HG02870 (cell line): Measurements from ENCODE around the gene NKAIN1.
"Not testable (repeated sequence)": the region's sequence is repeated elsewhere in the genome, so short reads cannot be mapped to it uniquely, and the experiment has no call there.

Source experiments
- ATAC-seq: cut with Tn5 transposase; IDR thresholded peaks from one replicate; pipeline ENCODE4 v1.9.1; 2021; ENCODE audit warnings: mild to moderate bottlenecking, moderate library complexity; ENCODE audit not compliant: unreplicated experiment

The NKAIN1 gene

DNA sequence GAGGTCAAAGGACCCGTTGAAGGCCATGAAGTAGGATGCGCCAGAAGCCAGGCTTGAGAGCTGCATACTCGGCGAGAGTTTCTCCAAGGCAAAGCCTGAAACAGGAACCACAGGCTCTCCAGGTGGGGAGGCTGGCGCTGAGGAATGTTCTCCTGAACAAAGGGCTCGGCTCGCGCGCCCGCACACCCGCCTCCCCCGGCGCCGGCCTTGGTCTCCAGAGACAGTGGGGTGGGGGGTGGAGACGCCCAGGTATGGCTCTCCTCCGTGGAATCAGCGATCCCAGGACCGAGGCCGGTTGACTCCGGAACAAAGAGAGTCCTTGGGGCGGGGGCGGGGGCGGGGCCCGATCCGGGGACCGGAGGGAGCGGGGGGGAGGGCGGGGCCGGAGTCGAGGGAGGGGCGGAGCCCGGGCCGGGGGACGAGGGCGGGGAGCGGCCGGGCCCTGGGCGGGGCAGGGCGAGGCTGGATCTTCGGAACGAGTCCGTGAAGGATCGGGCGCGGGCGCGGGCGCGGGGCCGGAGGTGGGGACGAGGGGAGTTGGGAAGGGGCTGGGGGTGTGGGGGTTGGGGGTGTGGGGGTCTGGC, 85.0 kb downstream of the NKAIN1 start:
- ATAC-seq, result no peak

DNA sequence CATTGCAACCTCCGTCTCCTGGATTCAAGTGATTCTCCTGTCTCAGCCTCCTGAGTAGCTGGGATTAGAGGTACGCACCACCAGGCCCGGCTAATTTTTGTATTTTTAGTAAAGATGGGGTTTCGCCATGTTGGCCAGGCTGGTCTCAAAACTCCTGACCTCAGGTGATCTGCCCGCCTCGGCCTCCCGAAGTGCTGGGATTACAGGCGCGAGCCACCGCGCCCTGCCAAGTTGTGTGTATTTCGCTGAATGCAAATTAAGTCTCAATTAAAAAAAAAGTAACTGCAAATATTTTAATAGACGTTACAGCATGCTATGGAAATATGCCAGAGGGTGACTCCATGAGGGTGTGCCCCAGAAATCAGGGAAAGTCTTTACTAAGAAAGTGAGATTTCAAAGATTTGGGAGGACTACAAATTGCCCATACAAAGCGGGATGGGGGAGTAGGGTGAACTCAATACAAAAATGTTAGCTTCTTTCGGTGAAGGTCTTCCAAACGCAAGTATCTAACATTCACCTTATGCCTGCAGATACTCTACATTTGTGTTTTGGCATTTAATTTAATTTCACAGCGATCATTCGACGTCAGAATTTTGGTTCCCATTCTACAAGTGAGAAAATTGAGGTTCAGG, 85.6 kb downstream of the NKAIN1 start:
- ATAC-seq, result no peak

DNA sequence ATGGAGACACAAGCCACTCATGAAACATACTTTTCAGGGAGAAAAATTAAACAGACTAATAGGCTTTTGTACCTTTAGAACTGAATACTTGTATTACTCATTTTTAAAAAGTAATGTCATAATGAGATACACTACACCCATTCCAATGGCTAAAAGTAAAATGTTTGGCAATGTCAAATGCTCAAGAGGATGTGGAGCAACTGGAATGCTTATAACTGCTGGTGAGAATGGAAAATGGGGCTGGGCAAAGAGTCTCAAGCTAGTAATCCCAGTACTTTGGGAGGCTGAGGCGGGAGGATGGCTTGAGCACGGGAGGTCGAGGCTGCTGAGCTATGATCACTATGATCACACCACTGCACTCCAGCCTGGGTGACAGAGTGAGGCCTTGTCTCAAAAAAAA, 86.3 kb downstream of the NKAIN1 start:
- ATAC-seq, result no peak

DNA sequence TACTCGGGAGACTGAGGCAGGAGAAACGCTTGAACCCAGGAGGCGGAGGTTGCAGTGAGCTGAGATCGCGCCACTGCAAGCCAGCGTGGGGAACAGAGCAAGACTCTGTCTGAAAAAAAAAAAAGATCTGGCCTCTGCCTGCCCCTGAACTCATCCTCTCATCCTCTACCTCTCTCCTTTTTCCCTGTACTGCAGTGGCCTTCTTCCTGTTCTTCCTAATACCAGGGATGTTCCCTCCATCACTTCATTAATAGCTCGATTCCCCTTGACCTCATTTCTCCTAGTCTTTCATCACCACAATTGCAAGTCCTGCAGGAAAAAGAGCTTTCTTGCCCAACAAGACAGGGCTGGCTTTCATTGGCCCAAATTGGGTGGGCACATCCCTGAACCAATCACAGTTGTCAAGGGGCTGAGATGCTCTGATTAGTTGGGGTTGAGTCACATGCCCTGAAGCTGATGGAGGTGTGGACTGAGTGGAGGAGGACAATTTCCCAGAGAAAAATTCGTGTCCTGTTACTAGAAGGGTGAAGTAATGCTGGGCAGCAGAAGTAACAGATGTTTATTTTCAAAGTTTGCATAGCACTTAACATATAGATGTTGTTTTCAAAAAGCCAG, 87.4 kb downstream of the NKAIN1 start:
- ATAC-seq, result no peak

DNA sequence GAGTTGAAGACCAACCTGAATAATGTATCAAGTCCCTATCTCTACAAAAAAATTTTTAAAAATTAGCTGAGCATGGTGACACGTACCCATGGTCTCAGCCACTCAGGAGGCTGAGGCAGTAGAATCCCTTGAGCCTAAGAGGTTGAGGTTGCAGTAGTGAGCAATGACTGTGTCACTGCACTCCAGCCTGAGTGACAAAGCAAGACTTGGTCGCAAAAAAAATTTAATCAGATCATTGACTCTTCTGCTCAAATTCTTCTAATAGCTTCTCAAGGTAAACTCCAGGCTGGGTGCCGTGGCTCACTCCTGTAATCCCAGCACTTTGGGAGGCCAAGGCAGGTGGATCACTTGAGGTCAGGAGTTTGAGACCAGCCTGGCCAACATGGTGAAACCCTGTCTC, 88.3 kb downstream of the NKAIN1 start:
- ATAC-seq, result no peak

DNA sequence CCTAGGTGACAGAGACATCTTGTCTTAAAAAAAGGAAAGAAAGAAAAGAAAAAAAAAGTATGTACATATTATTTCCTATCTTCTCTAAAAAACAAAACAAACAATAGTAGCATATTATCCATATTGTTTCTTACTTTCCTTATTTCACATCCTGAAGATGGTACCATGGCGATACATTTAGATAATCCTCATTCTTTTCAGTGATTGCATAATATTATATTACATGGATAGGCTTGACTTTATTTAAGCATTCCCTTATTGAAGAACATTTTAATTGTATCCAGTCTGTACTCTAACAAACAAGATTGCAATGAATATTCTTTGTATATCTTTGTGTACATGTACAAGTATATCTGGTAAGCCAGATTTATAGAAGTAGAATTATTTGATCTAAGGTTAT, 91.3 kb downstream of the NKAIN1 start:
- ATAC-seq, result no peak

DNA sequence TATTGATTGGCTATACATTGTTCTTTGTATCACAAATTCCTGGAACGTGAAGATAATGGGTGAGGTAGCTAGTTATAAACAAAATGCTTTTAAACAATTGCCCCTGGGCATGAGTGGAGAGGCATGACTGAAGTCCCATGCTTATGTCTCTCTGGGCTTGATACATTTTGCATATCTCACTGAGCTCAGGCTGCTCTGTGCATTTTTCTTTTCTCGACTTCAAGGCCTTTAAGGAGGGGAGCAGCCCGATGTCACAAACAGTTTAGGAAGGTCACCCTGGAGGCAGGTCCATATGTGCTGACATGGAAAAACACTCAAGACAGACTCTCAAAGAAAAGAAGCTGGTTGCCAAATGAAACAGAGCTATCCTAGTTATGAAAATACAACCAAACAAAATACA, 94.0 kb downstream of the NKAIN1 start:
- ATAC-seq, result no peak

DNA sequence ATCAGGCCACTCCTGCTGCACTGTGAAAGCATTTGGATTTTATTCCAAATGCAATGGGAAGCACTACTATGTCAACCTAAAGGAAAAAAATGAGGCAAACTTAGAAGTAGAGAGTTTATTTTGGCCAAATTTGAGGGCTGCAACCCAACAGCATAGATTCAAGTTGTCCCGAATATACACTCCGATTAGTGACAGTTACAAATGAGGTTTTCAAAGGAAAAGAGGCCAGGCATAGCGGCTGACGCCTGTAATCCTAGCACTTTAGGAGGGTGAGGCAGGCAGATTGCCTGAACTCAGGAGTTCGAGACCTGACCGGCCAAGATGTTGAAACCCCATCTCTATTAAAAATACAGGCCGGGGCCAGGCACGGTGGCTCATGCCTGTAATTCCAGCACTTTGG, 95.2 kb downstream of the NKAIN1 start:
- ATAC-seq, result no peak

DNA sequence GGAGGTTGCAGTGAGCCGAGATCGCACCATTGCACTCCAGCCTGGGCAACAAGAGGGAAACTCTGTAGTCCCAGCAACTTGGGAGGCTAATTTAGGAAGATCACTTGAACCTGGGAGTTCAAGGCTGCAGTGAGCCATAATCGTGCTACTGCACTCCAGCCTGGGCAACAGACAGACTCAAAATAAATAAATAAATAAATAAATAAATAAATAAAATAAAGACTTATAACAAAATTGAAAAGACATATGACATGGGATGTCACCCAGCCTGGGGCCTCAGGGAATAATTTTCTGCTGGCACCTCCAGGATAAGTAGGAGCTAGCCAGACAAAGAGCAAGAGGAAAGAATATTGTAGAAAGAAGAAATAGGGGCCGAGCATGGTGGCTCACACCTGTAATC, 96.2 kb downstream of the NKAIN1 start:
- ATAC-seq, result no peak

DNA sequence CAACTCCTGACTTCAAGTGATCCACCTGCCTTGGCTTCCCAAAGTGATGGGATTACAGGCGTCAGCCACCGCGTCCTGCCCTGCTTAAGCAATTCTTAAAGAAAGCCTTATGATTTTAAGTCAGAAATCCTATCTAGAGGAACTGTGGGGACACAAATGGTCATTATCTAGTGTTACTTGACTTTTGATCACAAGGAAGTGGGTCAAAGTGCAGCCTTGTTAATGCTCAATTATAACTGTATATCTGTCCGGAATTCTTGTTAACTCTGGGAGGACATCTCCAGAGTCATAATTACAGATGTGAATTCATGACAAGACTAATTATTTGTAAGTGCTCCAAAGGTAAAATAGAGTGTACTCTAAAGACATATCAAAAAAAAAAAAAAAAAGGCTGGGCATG, 97.3 kb downstream of the NKAIN1 start:
- no peak for ATAC-seq

DNA sequence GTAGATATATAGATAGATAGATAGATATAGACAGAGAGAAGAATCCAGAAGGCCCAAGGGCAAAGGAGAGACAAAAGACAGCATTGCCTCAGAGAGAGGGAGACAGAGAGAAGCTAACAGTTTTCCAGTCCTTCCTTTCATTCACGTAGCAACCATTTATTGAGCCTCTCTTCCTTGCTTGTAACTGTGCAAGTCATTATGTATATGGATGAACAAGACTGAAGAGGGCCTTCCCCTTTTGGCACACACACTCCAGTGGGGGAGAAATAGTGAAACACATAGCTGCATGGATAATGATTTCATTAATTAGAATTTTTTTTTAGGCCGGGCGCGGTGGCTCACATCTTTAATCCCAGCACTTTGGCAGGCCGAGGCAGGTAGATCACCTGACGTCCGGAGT, 99.4 kb downstream of the NKAIN1 start:
- ATAC-seq, result no peak

DNA sequence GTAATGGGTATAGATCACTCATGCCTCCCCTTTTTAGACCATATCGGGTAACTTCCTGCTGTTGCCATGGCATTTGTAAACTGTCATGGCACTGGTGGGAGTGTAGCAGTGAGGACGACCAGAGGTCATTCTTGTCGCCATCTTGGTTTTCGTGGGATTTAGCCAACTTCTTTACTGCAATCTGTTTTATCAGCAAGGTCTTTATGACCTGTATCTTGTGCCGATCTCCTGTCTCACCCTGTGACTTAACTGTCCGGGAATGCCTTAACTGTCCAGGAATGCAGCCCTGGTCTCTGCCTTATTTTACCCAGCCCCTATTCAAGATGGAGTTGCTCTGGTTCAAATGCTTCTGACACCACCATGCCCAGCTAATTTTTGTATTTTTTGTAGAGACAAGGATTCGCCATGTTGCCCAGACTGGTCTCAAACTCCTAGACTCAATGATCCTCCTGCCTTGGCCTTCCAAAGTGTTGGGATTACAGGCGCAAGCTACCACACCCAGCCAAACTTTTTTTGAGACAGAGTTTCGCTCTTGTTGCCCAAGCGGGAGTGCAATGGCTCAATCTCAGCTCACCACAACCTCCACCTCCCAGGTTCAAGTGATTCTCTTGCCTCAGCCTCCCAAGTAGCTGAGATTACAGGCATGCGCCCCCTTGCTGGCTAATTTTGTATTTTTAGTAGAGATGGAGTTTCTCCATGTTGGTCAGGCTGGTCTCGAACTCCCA, 100.7 kb downstream of the NKAIN1 start:
- ATAC-seq, result not testable (repeated sequence)

DNA sequence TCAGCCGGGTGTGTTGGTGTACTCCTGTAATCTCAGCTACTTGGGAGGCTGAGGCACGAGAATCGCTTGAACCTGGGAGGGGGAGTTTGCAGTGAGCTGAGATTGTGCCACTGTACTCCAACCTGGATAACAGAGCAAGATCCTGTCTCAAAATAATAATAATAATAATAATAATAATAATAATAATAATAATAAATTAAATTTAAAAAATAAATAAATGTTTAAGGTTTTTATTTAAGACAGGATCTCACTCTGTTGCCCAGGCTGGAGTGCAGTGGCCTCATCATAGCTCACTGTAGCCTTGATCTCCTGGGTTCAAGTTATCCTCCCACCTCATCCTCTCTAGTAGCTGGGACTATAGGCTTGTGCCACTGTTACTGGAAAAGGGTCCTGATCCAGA, 101.8 kb downstream of the NKAIN1 start:
- ATAC-seq, result not testable (repeated sequence)

DNA sequence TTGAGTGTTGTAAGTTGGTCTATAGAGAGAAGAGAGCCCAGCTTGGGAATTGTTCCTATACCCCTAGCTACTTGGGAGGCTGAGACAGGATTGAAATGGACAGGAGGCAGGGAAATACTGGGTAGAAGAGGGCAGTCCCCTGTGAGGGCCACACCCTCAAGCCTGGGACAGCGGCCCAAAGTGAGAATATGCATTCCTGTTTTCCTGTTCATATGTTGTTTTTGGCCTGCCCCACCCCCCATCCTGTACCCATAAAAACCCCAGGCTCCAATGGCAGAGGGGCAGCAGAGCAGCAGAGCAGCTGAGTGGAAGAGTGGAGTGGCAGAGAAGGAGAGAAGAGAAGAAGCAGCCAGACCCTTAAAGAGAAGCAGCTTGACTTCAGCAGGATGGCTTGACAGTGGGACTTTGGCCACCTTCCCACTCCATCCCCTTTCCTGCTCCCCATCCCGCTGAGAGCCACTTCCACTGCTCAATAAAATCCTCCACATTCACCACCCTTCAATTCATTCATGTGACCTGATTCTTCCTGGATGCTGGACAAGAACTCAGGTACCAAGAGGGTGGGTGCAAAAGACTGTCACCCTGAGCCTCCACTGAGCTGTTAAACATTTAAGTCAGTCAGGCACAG, 103.6 kb downstream of the NKAIN1 start:
- no peak for ATAC-seq

DNA sequence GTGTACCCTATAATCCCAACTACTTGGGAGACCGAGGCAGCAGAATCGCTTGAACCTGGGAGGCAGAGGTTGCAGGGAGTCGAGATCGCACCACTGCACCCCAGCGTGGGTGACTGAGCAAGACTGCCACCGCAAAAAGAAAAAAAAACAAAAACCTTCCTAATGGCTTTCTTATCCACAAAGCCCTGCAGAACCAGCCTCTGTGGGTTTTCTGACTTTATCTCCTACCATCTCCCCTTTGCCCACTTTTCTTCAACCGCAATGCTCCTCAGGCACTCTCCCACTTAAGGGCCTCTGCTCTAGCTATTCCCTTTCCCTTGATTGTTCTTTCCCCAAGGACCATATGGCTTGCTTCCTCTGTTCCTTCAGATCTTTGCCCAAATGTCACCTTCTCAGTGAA, 106.3 kb downstream of the NKAIN1 start:
- no peak for ATAC-seq
